Right lung (tissue), 10 donors: Measurements from ENCODE around the gene MYCT1. TPM values are rescaled to one million over a fixed set of nuclear protein-coding genes. Genes with fewer than 3 reads are reported as not detected.
"Not testable (repeated sequence)": the region's sequence is repeated elsewhere in the genome, so short reads cannot be mapped to it uniquely, and the experiment has no call there.

Experiments used
- DNase-seq, 2 donors: peaks; one replicate each; pipeline ENCODE4 v3.0.0-alpha.2; 2013
- long read RNA-seq, 8 donors: transcript quantifications; one replicate each; lab custom pipeline, GENCODE V29; 2026
- polyA plus RNA-seq, 5 donors: library from polyadenylated mRNA; unstranded; fragments of 120-200 nt; gene quantifications; one replicate each; pipeline versions ENCODE4 v1.2.1 to v1.2.3, GENCODE V29; 2013; ENCODE audit warnings: inconsistent platforms in 1 of 5, low replicate concordance in 1 of 5; ENCODE audit not compliant: insufficient read length in 5 of 5, insufficient read depth in 1 of 5

Gene MYCT1
- 10 to 100 TPM; 27.6 to 39.7 (median 37.5) TPM for polyA plus RNA-seq
- long read RNA-seq, donor 1, transcript MYCT1-201 (2 exons, 3,030 nt) = major isoform, 17 of 19 reads
- long read RNA-seq, donor 1, partial matches to known transcripts = 0 of 19 reads
- long read RNA-seq, donor 1, other reads (novel, unspliced or antisense) = 0 of 19 reads
- long read RNA-seq, donor 2, transcript MYCT1-201 (2 exons, 3,030 nt) = major isoform, 12 of 12 reads
- long read RNA-seq, donor 2, partial matches to known transcripts = 0 of 12 reads
- long read RNA-seq, donor 2, other reads (novel, unspliced or antisense) = 0 of 12 reads
- long read RNA-seq, donor 3, transcript MYCT1-201 (2 exons, 3,030 nt) = major isoform, 11 of 11 reads
- long read RNA-seq, donor 3, partial matches to known transcripts = 0 of 11 reads
- long read RNA-seq, donor 3, other reads (novel, unspliced or antisense) = 0 of 11 reads
- long read RNA-seq, donor 4, transcript MYCT1-201 (2 exons, 3,030 nt) = major isoform, 25 of 25 reads
- long read RNA-seq, donor 4, partial matches to known transcripts = 0 of 25 reads
- long read RNA-seq, donor 4, other reads (novel, unspliced or antisense) = 0 of 25 reads
- long read RNA-seq, donor 5, transcript MYCT1-201 (2 exons, 3,030 nt) = major isoform, 27 of 28 reads
- long read RNA-seq, donor 5, partial matches to known transcripts = 0 of 28 reads
- long read RNA-seq, donor 5, other reads (novel, unspliced or antisense) = 0 of 28 reads
- long read RNA-seq, donor 6, transcript MYCT1-201 (2 exons, 3,030 nt) = major isoform, 23 of 24 reads
- long read RNA-seq, donor 6, partial matches to known transcripts = 0 of 24 reads
- long read RNA-seq, donor 6, other reads (novel, unspliced or antisense) = 0 of 24 reads
- long read RNA-seq, donor 7, transcript MYCT1-201 (2 exons, 3,030 nt) = major isoform, 9 of 38 reads
- long read RNA-seq, donor 7, partial matches to known transcripts = 29 of 38 reads
- long read RNA-seq, donor 7, other reads (novel, unspliced or antisense) = 0 of 38 reads
- long read RNA-seq, donor 8, transcript MYCT1-201 (2 exons, 3,030 nt) = major isoform, 13 of 13 reads
- long read RNA-seq, donor 8, partial matches to known transcripts = 0 of 13 reads
- long read RNA-seq, donor 8, other reads (novel, unspliced or antisense) = 0 of 13 reads

GRCh38 chr6:152697634-152698033 is at the start of gene MYCT1:
MYCT1 (plus strand) TSS chr6:152697897; CDS start chr6:152697903, 6 bp downstream.
- DNase-seq = no peak

- DNase-seq = peak in 1 of 2 donors; percentile 42
Measured at GRCh38 chr6:152648105-152648504, 49.6 kb upstream of the MYCT1 start.

GRCh38 chr6:152651986-152652385 is 45.7 kb upstream of the MYCT1 start:
- DNase-seq = no peak

GRCh38 chr6:152661776-152662175 is 35.9 kb upstream of the MYCT1 start:
- DNase-seq = no peak

GRCh38 chr6:152669895-152670294 is 27.8 kb upstream of the MYCT1 start:
- peak in 1 of 2 donors; percentile 4 for DNase-seq

- no peak for DNase-seq
Measured at GRCh38 chr6:152671171-152671570, 26.5 kb upstream of the MYCT1 start.

GRCh38 chr6:152673236-152673635 is 24.5 kb upstream of the MYCT1 start:
- no peak for DNase-seq

- no peak for DNase-seq
Measured at GRCh38 chr6:152680151-152680550, 17.5 kb upstream of the MYCT1 start.

- DNase-seq = no peak
Measured at GRCh38 chr6:152680879-152681517, 16.7 kb upstream of the MYCT1 start.

- no peak for DNase-seq
Measured at GRCh38 chr6:152682141-152682540, 15.6 kb upstream of the MYCT1 start.

- not testable (repeated sequence) for DNase-seq
Measured at GRCh38 chr6:152682935-152683334, 14.8 kb upstream of the MYCT1 start.

- no peak for DNase-seq
Measured at GRCh38 chr6:152685819-152686218, 11.9 kb upstream of the MYCT1 start.

GRCh38 chr6:152695372-152696045 is 2.2 kb upstream of the MYCT1 start:
- DNase-seq = no peak

GRCh38 chr6:152696522-152696921 is 1.2 kb upstream of the MYCT1 start:
- no peak for DNase-seq

- DNase-seq = no peak
Measured at GRCh38 chr6:152698692-152699091, 995 bp downstream of the MYCT1 start.

- DNase-seq = no peak
Measured at GRCh38 chr6:152700427-152700826, 2.7 kb downstream of the MYCT1 start.

GRCh38 chr6:152701081-152701862 is 3.6 kb downstream of the MYCT1 start:
- no peak for DNase-seq

- DNase-seq = no peak
Measured at GRCh38 chr6:152701863-152702401, 4.2 kb downstream of the MYCT1 start.

- not testable (repeated sequence) for DNase-seq
Measured at GRCh38 chr6:152703750-152704149, 6.1 kb downstream of the MYCT1 start.

- no peak for DNase-seq
Measured at GRCh38 chr6:152705327-152705726, 7.6 kb downstream of the MYCT1 start.
